Measurements from ENCODE around the gene SMAD9. TPM values are rescaled to one million over a fixed set of nuclear protein-coding genes. Genes with fewer than 3 reads are reported as not detected.

The SMAD9 gene
- total and polyA plus RNA-seq, 2 of the 8 experiments (the other 6 are each of a cell fraction or from before 2014, with no cell fraction given) = 0.45 to 1.0 TPM

DNA sequence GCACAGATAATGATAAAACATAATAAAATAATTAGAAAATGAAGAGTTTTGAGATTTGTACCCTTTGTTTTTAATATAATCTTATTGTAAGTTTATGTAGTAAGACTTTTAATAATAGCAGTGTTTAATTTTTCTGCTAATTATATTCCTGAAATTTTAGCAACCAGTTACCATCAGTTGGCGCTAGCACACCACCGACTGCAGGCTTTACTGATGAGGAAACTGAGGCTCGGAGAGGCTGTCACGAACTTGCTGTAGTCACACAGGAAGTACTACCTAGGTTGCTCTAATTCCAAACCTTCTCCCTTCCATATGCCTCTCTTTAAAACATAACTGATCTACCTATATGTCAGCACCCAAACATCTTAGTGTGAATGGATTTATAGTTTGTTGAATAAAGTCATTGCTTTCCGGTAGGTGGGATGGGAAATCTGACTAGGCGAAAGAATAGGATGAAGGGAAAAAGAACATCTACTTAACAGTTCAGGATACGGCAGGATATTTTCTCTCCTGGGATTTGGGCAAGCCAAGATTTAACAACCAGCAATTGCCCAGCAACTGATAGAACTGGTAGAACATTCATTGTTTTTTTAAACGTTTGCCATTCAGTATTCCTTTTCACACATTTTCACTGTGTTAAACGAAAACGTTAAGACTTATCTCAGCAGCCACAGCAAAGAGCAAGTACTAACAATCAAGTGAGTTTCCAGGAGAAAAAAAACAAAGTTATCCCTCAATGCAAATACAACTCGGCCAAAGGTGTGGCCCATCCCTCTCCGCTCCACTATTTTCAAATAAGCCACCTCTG lies 101.8 kb downstream of the SMAD9 start:
- Histone ChIP-seq H3K23me2 (ENCODE audit: low read depth, low read length) (peaks cover 9% of the 10 kb centered on the region), H3K27ac (ENCODE audit: low read depth, low read length) (no peak overlapping the region), H3K79me1 (ENCODE audit: low read depth, low read length) (peaks cover 2% of the 10 kb centered on the region; the same call in 1 of the 2 replicates), H2BK5ac (ENCODE audit: low read depth, low read length) (no peak overlapping the region), H2BK15ac (ENCODE audit: low read length) (no peak overlapping the region), H3K9me3 (ENCODE audit: insufficient read depth in 2 of 2, low read depth in 1 of 2, low read length in 1 of 2) (no peaks in the 10 kb centered on the region), H3K56ac (replicated peaks; ENCODE audit: insufficient read length, low read depth, low read length) (no peak overlapping the region), H3K36me3 (ENCODE audit: control insufficient read depth in 2 of 4, insufficient read depth in 4 of 4, low read length in 3 of 4) (no peaks in the 10 kb centered on the region), H2BK12ac (ENCODE audit: low read depth, low read length) (no peak overlapping the region), H4K5ac (ENCODE audit: insufficient read length, low read depth, low read length) (no peak overlapping the region), H3K18ac (ENCODE audit: extremely low read depth, low read length) (no peak overlapping the region), H3K23ac (ENCODE audit: insufficient read length) (no peak overlapping the region), H2BK20ac (ENCODE audit: low read length) (no peak overlapping the region), H3K79me2 (ENCODE audit: control insufficient read depth in 1 of 2, insufficient read depth in 2 of 2, low read length in 2 of 2) (peaks cover 0 to 18% of the 10 kb centered on the region in 2 experiments; a peak in 2 of 4 replicates), H3K4me3 (ENCODE audit: extremely low read depth in 1 of 4, insufficient read depth in 2 of 4, low read depth in 3 of 4, low read length in 4 of 4) (peak overlapping the region; percentile 50 to 75 (median 68); a peak in 7 of 8 replicates), H3K4ac (replicated peaks; ENCODE audit: insufficient read length, low read depth, low read length) (no peak overlapping the region), H2AFZ (ENCODE audit: low read length) (peak overlapping the region; percentile 68; the same call in 1 of the 2 replicates), H2AK5ac (ENCODE audit: low read depth, low read length) (no peak overlapping the region), H3K27me3 (replicated peaks in 1 of 4; ENCODE audit: control insufficient read depth in 3 of 4, extremely low read depth in 1 of 4, insufficient read depth in 3 of 4, low read length in 3 of 4) (no peaks in the 10 kb centered on the region), H3K14ac (ENCODE audit: insufficient read length) (no peak overlapping the region), H3K4me2 (ENCODE audit: insufficient read depth in 1 of 2, low read depth in 2 of 2, low read length in 2 of 2) (peak overlapping the region; percentile 93 to 97), H2BK120ac (replicated peaks; ENCODE audit: low read depth, low read length) (no peak overlapping the region), H4K20me1 (replicated peaks in 1 of 2; ENCODE audit: control insufficient read depth in 1 of 2, insufficient read depth in 2 of 2, low read length in 2 of 2) (no peaks in the 10 kb centered on the region), H3K4me1 (replicated peaks in 1 of 4; ENCODE audit: control insufficient read depth in 3 of 4, insufficient read depth in 4 of 4, low read length in 3 of 4) (peaks cover 0 to 9% (median 4%) of the 10 kb centered on the region in 4 experiments; a peak in 4 of 7 replicates), H3K9ac (replicated peaks in 1 of 4; ENCODE audit: extremely low read depth in 1 of 4, low read depth in 3 of 4, low read length in 3 of 4) (peak overlapping the region in 1 of 4 experiments; percentile 36; a peak in 1 of 7 replicates), H4K8ac (ENCODE audit: extremely low read depth, insufficient read depth, low read length) (no peak overlapping the region), H4K91ac (replicated peaks; ENCODE audit: insufficient read length, low read length) (no peak overlapping the region)
- no peak for DNase-seq (ENCODE audit: low read depth in 1 of 2, low spot score in 2 of 2)
- CTCF ChIA-PET (ENCODE audit: partially characterized antibody) = interaction anchor here (0.8 to 1.6 kb wide), 2 partner anchors 23 to 364 kb away, joined by 3 to 4 read pairs; no protein-coding TSS in a partner anchor
- TF ChIP-seq, protein P1, sequence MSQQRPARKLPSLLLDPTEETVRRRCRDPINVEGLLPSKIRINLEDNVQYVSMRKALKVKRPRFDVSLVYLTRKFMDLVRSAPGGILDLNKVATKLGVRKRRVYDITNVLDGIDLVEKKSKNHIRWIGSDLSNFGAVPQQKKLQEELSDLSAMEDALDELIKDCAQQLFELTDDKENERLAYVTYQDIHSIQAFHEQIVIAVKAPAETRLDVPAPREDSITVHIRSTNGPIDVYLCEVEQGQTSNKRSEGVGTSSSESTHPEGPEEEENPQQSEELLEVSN (IDR thresholded peaks at IDR 0.05) = no peak
- peak; percentile 22 to 44 for TF ChIP-seq RAD21 (IDR thresholded peaks at IDR 0.05 in 1 of 2, conservative IDR thresholded peaks at IDR 0.05 in 1 of 2; ENCODE audit: low read depth in 2 of 2, low read length in 2 of 2)
- POLR2A ChIA-PET (ENCODE audit: partially characterized antibody) = interaction anchor here (0.6 kb wide), 1 partner anchor 20 kb away, joined by 4 read pairs; no protein-coding TSS in a partner anchor
- WGBS, 2 experiments (ENCODE audit: extremely low coverage in 1 of 2, insufficient coverage in 1 of 2, insufficient read length in 1 of 2, insufficient replicate concordance in 2 of 2, low coverage in 1 of 2, low lambda C conversion rate in 2 of 2, missing lambda C conversion rate in 1 of 2) = 51% methylated on average over 12 of the region's 12 CpGs; no CpG with 5 or more reads in 1 of the 2 experiments
- FAIRE-seq = no peak
